Endothelial cell of umbilical vein (primary cell): ENCODE measurements around the gene POLR2L.

Experiments used
- POLR2AphosphoS5 ChIP-seq: IDR thresholded peaks from 2 replicates; pipeline ENCODE4 v1.6.1; 2012; ENCODE audit warnings: low read depth, mild to moderate bottlenecking, control low read depth, low read length, moderate library complexity; ENCODE audit not compliant: insufficient read depth
- TF ChIP-seq, protein P1 (sequence below), 2 donors: IDR thresholded peaks; 1 replicate in 1 of 2; 2 replicates in 1 of 2; pipeline ENCODE4 v1.5.1; 2011; ENCODE audit warnings: low read length in 2 of 2, mild to moderate bottlenecking in 2 of 2, moderate library complexity in 2 of 2, control low read depth in 1 of 2, inconsistent platforms in 1 of 2, low read depth in 1 of 2; ENCODE audit not compliant: insufficient read depth in 1 of 2; ENCODE audit errors: extremely low read depth in 1 of 2

DNA sequence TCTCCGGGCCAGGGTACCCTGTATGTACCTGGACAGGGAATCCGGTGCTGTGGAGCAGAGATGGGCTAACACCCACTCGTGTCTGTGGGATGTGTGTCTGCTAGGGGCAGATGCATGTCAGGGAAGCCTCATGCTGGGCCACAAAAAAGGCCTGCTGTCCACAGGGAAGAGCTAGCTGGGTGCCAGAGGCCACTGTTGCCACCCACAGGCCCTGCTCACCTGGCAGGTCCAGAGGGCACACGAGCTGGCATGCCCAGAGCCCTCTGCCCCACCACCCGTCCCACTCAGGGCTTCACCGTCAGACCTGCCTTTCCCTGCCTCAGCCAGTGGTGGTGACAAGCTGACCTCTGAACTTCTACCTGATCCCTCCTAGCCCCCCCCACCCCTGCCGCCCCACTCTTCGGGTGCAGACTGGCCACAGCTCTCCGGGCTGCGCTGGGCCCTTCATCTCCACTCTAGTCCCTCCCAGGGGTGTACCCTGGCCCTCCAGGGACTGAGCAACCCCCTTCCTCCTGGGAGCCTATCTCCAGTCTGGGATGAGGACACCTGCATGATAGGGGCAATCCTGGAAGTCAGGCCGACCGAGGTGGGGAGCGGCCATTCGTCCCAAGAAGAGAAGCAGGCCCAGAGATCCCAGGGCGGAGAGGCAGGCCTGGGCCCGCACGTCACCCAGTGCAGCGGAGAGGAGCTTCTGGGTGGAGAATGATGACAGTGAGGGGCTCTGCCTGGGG is 45.6 kb downstream of the POLR2L start:
- TF ChIP-seq, protein P1, sequence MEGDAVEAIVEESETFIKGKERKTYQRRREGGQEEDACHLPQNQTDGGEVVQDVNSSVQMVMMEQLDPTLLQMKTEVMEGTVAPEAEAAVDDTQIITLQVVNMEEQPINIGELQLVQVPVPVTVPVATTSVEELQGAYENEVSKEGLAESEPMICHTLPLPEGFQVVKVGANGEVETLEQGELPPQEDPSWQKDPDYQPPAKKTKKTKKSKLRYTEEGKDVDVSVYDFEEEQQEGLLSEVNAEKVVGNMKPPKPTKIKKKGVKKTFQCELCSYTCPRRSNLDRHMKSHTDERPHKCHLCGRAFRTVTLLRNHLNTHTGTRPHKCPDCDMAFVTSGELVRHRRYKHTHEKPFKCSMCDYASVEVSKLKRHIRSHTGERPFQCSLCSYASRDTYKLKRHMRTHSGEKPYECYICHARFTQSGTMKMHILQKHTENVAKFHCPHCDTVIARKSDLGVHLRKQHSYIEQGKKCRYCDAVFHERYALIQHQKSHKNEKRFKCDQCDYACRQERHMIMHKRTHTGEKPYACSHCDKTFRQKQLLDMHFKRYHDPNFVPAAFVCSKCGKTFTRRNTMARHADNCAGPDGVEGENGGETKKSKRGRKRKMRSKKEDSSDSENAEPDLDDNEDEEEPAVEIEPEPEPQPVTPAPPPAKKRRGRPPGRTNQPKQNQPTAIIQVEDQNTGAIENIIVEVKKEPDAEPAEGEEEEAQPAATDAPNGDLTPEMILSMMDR (IDR thresholded peaks at IDR 0.05; ENCODE audit: extremely low read depth in 1 of 2, insufficient read depth in 1 of 2, low read depth in 1 of 2, low read length in 2 of 2), result no peak
- TF ChIP-seq POLR2AphosphoS5, result no peak
